ENCODE data around the gene FOXP1. TPM values are rescaled to one million over a fixed set of nuclear protein-coding genes. Genes with fewer than 3 reads are reported as not detected.

FOXP1 gene
- total RNA-seq, 1 donor from 2014 or later = 113 TPM

DNA sequence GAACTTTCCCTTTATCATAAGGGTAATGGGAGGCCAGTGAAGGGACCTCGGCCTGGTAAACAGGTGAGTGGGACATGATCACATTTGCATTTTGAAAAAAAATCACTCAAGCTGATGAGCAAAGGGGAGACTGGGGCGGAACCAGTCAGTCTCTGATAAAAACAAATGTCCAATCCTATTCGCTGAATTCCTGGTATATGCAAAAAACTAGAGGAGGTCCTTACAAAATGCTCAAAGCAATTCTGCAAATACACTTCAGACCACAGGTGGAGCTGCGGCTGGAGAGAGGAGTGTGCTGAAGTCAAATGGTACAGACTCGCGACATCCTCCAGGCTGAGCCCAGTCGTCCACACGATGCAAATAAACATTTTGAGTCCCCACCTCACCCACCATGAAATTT, 166.7 kb downstream of the FOXP1 start:
- H3K27ac Mint-ChIP-seq = peak overlapping the region; percentile 29
- H3K4me3 Mint-ChIP-seq = no peak overlapping the region
- no peak for DNase-seq (ENCODE audit: extremely low spot score, unreplicated experiment)
- peaks cover 48% of the 10 kb centered on the region for H3K4me1 Mint-ChIP-seq (ENCODE audit: unreplicated experiment)
- peaks cover 7% of the 10 kb centered on the region for H3K36me3 Mint-ChIP-seq
- no peaks in the 10 kb centered on the region for H3K27me3 Mint-ChIP-seq
- TF ChIP-seq, protein P1, sequence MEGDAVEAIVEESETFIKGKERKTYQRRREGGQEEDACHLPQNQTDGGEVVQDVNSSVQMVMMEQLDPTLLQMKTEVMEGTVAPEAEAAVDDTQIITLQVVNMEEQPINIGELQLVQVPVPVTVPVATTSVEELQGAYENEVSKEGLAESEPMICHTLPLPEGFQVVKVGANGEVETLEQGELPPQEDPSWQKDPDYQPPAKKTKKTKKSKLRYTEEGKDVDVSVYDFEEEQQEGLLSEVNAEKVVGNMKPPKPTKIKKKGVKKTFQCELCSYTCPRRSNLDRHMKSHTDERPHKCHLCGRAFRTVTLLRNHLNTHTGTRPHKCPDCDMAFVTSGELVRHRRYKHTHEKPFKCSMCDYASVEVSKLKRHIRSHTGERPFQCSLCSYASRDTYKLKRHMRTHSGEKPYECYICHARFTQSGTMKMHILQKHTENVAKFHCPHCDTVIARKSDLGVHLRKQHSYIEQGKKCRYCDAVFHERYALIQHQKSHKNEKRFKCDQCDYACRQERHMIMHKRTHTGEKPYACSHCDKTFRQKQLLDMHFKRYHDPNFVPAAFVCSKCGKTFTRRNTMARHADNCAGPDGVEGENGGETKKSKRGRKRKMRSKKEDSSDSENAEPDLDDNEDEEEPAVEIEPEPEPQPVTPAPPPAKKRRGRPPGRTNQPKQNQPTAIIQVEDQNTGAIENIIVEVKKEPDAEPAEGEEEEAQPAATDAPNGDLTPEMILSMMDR (conservative IDR thresholded peaks at IDR 0.05) = peak; percentile 29
- H3K9me3 Mint-ChIP-seq = peaks cover 9% of the 10 kb centered on the region

DNA sequence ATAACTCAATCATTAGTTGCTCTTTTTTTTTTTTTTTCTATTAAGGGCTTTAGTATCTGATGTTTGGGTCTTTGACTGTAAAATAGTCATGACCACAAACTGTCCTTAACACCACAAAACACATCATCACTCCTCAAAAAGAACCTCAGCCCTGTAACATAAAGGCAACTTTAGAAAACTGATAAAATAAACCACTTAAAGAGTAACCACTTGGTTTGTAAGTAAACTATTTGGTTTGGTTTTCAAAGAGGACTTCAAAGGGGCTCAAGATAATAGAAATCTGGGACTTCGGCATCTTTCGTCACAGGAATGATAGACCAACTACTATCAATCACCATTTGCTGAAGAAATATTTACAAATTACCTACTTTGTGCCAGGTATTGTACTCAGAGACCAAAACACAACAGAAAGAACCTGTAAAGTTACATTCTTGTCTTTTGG, 167.8 kb downstream of the FOXP1 start:
- TF ChIP-seq, protein P1 (conservative IDR thresholded peaks at IDR 0.05) = no peak
- DNase-seq (ENCODE audit: extremely low spot score, unreplicated experiment) = no peak
- Mint-ChIP-seq H3K36me3 (peaks cover 7% of the 10 kb centered on the region), H3K27me3 (no peaks in the 10 kb centered on the region), H3K27ac (peak overlapping the region; percentile 95), H3K4me1 (ENCODE audit: unreplicated experiment) (peaks cover 48% of the 10 kb centered on the region), H3K4me3 (peak overlapping the region; percentile 60), H3K9me3 (peaks cover 9% of the 10 kb centered on the region)

DNA sequence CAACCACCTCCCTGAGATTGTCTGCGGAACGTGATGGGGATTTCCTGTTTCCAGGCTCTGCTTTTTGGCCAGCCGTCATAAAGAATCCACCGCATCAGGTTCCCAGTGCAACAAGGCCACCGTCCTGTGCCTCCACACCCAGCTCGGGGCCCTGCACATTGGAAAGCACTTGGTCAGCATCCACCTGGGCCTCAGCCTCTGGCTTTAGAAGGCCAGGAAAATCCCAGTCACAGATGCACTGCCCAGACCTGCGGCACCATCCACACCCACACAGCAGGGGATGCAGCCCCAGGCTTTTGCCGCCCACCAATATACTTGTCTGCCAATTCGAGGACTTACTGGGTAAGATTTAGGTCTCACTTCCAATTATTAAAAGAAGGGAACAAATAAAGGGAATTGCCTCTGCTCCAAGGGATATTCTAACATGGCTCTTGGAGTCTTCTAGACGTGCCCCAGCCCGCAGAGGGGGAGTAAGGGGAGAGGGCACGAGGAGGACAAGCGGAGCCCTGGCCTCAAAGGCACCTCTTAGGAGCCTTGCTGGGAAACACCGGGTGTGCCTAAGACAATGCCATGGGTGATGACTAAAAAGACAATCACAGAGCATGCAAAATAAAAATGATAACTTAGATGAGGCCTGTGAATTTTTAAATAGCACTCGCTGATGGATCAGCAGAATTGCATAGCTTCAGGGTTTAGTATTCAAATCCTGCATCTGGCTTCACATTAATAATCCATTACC, 169.2 kb downstream of the FOXP1 start:
- H3K27me3 Mint-ChIP-seq = no peaks in the 10 kb centered on the region
- no peak for DNase-seq (ENCODE audit: extremely low spot score, unreplicated experiment)
- TF ChIP-seq, protein P1 (conservative IDR thresholded peaks at IDR 0.05) = no peak
- H3K36me3 Mint-ChIP-seq = peaks cover 7% of the 10 kb centered on the region
- H3K9me3 Mint-ChIP-seq = peaks cover 9% of the 10 kb centered on the region
- H3K27ac Mint-ChIP-seq = peak overlapping the region; percentile 95
- peaks cover 55% of the 10 kb centered on the region for H3K4me1 Mint-ChIP-seq (ENCODE audit: unreplicated experiment)
- peak overlapping the region; percentile 21 for H3K4me3 Mint-ChIP-seq

GRCh38 chr3:71413572-71413971, 170.0 kb downstream of the FOXP1 start:
- Mint-ChIP-seq H3K4me1 (ENCODE audit: unreplicated experiment) (peaks cover 55% of the 10 kb centered on the region), H3K4me3 (peak overlapping the region; percentile 60), H3K9me3 (peaks cover 9% of the 10 kb centered on the region), H3K36me3 (peaks cover 7% of the 10 kb centered on the region), H3K27me3 (no peaks in the 10 kb centered on the region), H3K27ac (peak overlapping the region; percentile 95)
- TF ChIP-seq, protein P1 (conservative IDR thresholded peaks at IDR 0.05) = no peak
- DNase-seq (ENCODE audit: extremely low spot score, unreplicated experiment) = no peak

GRCh38 chr3:71409352-71409751, 174.2 kb downstream of the FOXP1 start:
- Mint-ChIP-seq H3K9me3 (peaks cover 5% of the 10 kb centered on the region), H3K36me3 (peaks cover 11% of the 10 kb centered on the region), H3K27me3 (no peaks in the 10 kb centered on the region), H3K4me3 (no peak overlapping the region), H3K27ac (no peak overlapping the region), H3K4me1 (ENCODE audit: unreplicated experiment) (peaks cover 44% of the 10 kb centered on the region)
- TF ChIP-seq, protein P1 (conservative IDR thresholded peaks at IDR 0.05) = no peak
- no peak for DNase-seq (ENCODE audit: extremely low spot score, unreplicated experiment)

Data from type B pancreatic cell (in vitro differentiated cells).